ENCODE measurements around the gene MACROD1.

- no peak for TF ChIP-seq CTCF (IDR thresholded peaks at IDR 0.05)
- no peak for TF ChIP-seq POLR2A (IDR thresholded peaks at IDR 0.05)
- no peak for TF ChIP-seq EP300 (IDR thresholded peaks at IDR 0.05)
These were observed 101.4 kb downstream of the MACROD1 start for GRCh38 chr11:64064374-64065140.
